Activated CD8-positive, alpha-beta T cell treated with anti-CD3 and anti-CD28 coated beads for 36 hours (primary cell): Measurements from ENCODE around the gene FLT4. TPM values are rescaled to one million over a fixed set of nuclear protein-coding genes. Genes with fewer than 3 reads are reported as not detected.

ENCODE experiments used
- ATAC-seq: fragments of 200-7000 bp; cut with Tn5 transposase; one replicate; pipeline ENCODE4 v1.10.0; 2021; ENCODE audit warnings: mild to moderate bottlenecking, moderate library complexity
- CTCF ChIA-PET: fragments of 350-600 bp; sonication (Branson Sonifier 250); formaldehyde crosslinking; loops from one replicate; lab custom pipeline; 2021; ENCODE audit warnings: antibody characterized with exemption; lab: Charles Lee
- POLR2A ChIA-PET: fragments of 350-600 bp; sonication (Branson Sonifier 250); formaldehyde crosslinking; loops from one replicate; lab custom pipeline; 2021; ENCODE audit warnings: antibody characterized with exemption; lab: Charles Lee
- DNase-seq: peaks from one replicate; pipeline ENCODE4 v3.0.0-alpha.2; 2020
- H3K27ac Mint-ChIP-seq: one replicate; pipeline ENCODE4 v1.8.0; 2021; ENCODE audit warnings: mild to moderate bottlenecking, mixed read lengths
- H3K27me3 Mint-ChIP-seq: one replicate; pipeline ENCODE4 v1.8.0; 2021; ENCODE audit warnings: mixed read lengths
- H3K36me3 Mint-ChIP-seq: one replicate; pipeline ENCODE4 v1.8.0; 2021; ENCODE audit warnings: low read depth, mixed read lengths
- H3K4me1 Mint-ChIP-seq: one replicate; pipeline ENCODE4 v1.8.0; 2021; ENCODE audit warnings: low read depth, mixed read lengths
- H3K4me3 Mint-ChIP-seq: one replicate; pipeline ENCODE4 v1.8.0; 2021; ENCODE audit warnings: mild to moderate bottlenecking, moderate library complexity, mixed read lengths
- H3K9me3 Mint-ChIP-seq: one replicate; pipeline ENCODE4 v1.8.0; 2021; ENCODE audit warnings: mixed read lengths
- intact Hi-C: fragments of 100-400 bp; cut with micrococcal nuclease; formaldehyde crosslinking; loops from one replicate; pipeline ENCODE4 v1.10.0; 2022
- total RNA-seq, 2 experiments: library from RNA; stranded (reverse); gene quantifications; one replicate each; pipeline ENCODE4 v1.2.3, GENCODE V29; 2021
- TF ChIP-seq, protein P1 (sequence below): fragments of 200-600 bp; IDR thresholded peaks from one replicate; pipeline ENCODE4 v1.8.0; 2022; ENCODE audit warnings: antibody characterized with exemption, mild to moderate bottlenecking

FLT4 gene
- total RNA-seq, 2 experiments from 2014 or later = 3.3 to 4.4 TPM

DNA sequence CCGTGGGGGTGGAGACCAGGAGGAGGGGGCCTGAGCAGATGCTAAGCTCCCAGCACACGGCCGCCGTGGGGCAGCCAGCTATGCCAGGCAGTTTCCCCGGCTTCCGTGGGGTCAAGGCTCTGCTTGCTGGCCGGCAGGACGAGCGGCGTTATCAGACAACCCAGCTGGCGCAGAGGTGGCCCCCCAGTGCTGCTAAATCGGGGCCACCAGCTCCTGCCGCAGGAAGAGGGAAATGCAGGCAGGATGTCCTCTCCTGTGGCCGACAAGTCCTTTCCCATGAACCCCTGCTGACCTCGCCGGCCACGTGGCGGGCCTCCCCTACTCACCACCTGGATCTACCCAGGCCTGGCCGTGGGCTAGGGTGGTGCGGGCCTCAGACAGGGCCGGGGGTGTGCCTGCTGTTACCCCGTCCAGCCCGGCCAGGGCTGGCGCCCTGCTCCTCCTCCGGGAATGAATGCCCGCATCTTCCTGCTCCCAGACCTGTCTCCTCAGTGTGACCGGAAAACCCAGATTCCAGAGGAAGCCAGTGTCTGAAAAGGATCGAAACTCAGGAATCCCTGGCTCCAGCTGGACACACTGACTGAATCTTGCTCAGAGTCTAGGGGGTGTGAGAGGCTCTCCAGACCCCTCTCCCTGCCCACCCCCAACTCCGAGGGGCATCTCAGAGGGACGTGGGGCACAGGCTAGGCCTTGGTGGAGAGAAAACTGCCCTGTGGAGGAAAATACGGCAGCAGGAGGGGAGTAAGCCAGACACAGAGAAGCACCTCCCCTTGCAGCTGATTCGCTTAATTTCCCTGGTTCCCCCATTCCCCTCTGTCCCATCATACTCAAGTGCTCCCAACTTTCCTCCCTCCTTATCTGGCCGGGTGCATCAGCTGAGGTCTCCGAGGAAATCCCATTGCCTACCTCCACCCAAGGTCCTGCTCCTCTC, 3.9 kb downstream of the FLT4 start:
- DNase-seq (no peak), ATAC-seq (no peak)
- H3K4me3 Mint-ChIP-seq = no peak overlapping the region
- CTCF ChIA-PET = no interaction called here
- intact Hi-C loops = no loop called here
- H3K36me3 Mint-ChIP-seq = no peaks in the 10 kb centered on the region
- TF ChIP-seq, protein P1, sequence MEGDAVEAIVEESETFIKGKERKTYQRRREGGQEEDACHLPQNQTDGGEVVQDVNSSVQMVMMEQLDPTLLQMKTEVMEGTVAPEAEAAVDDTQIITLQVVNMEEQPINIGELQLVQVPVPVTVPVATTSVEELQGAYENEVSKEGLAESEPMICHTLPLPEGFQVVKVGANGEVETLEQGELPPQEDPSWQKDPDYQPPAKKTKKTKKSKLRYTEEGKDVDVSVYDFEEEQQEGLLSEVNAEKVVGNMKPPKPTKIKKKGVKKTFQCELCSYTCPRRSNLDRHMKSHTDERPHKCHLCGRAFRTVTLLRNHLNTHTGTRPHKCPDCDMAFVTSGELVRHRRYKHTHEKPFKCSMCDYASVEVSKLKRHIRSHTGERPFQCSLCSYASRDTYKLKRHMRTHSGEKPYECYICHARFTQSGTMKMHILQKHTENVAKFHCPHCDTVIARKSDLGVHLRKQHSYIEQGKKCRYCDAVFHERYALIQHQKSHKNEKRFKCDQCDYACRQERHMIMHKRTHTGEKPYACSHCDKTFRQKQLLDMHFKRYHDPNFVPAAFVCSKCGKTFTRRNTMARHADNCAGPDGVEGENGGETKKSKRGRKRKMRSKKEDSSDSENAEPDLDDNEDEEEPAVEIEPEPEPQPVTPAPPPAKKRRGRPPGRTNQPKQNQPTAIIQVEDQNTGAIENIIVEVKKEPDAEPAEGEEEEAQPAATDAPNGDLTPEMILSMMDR = no peak
- H3K27ac Mint-ChIP-seq = no peak overlapping the region
- no peaks in the 10 kb centered on the region for H3K9me3 Mint-ChIP-seq
- peaks cover 13% of the 10 kb centered on the region for H3K27me3 Mint-ChIP-seq
- POLR2A ChIA-PET = interaction anchor here (0.6 kb wide), 1 partner anchor 165 kb away, joined by 4 read pairs; no protein-coding TSS in a partner anchor
- H3K4me1 Mint-ChIP-seq = peaks cover 11% of the 10 kb centered on the region

DNA sequence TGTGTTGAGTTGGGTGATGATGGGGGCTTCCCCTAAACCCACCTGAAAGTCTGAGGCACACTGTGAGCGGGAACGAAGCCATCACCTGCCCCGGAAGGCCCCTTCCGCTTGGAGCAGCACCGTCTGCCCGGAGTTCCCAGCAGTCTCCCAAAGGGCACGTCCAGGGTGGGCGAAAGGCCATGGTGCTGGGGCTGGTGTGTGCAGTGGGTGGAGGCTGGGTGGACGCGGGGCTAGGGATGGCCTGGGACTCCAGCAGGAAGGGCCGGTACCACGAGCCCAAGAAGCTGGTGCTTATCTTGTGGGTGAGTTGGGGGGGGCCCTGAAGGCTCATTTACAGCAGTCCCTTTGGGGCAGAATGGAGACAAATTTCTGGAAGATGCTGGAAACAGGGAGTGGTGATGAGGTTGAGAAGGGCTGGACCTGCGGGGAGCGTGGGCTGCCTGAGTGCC, 4.6 kb downstream of the FLT4 start:
- no peaks in the 10 kb centered on the region for H3K9me3 Mint-ChIP-seq
- ChIA-PET POLR2A (no interaction called here), CTCF (no interaction called here)
- peaks cover 11% of the 10 kb centered on the region for H3K27me3 Mint-ChIP-seq
- TF ChIP-seq, protein P1 = no peak
- peaks cover 6% of the 10 kb centered on the region for H3K4me1 Mint-ChIP-seq
- ATAC-seq = no peak
- H3K36me3 Mint-ChIP-seq = no peaks in the 10 kb centered on the region
- intact Hi-C loops = no loop called here
- no peak for DNase-seq
- no peak overlapping the region for H3K27ac Mint-ChIP-seq
- no peak overlapping the region for H3K4me3 Mint-ChIP-seq

DNA sequence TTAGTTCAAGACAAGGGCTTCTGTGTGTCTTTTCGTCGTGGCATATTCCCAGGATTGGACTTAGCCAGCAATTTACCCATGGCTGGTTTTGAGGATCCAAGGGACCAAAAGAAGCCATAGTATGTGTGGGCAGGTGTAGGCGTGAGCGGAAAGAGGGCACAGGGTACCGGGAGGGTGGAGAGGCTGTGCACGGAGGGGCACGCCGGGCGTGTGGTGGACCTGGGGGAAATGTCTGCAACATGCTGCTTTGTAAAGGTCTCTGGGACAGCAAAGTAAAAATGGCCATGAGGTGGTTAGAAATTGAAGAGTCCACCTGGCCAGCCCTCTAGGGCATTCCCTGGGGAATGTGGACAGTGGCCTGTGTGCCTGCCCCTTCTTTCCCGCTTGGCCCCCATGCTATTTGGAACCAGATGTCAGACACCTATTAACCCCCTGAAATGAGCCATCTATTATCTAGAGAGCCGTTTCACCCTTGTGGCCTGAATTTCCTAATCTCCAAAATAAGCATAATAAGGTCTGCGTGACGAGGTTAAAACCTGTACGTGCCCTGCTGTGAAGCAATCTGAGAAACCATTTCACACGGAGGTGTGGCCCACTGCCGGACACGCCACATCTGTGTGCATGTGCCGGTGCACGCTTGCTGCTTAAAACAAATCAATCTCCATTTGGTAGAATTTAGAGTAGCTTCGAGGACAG, 5.1 kb downstream of the FLT4 start:
- peaks cover 4% of the 10 kb centered on the region for H3K4me1 Mint-ChIP-seq
- TF ChIP-seq, protein P1 = no peak
- POLR2A ChIA-PET = no interaction called here
- DNase-seq = no peak
- H3K9me3 Mint-ChIP-seq = no peaks in the 10 kb centered on the region
- no peaks in the 10 kb centered on the region for H3K36me3 Mint-ChIP-seq
- CTCF ChIA-PET = no interaction called here
- intact Hi-C loops = no loop called here
- ATAC-seq = no peak
- peaks cover 9% of the 10 kb centered on the region for H3K27me3 Mint-ChIP-seq
- H3K4me3 Mint-ChIP-seq = no peak overlapping the region
- H3K27ac Mint-ChIP-seq = no peak overlapping the region

DNA sequence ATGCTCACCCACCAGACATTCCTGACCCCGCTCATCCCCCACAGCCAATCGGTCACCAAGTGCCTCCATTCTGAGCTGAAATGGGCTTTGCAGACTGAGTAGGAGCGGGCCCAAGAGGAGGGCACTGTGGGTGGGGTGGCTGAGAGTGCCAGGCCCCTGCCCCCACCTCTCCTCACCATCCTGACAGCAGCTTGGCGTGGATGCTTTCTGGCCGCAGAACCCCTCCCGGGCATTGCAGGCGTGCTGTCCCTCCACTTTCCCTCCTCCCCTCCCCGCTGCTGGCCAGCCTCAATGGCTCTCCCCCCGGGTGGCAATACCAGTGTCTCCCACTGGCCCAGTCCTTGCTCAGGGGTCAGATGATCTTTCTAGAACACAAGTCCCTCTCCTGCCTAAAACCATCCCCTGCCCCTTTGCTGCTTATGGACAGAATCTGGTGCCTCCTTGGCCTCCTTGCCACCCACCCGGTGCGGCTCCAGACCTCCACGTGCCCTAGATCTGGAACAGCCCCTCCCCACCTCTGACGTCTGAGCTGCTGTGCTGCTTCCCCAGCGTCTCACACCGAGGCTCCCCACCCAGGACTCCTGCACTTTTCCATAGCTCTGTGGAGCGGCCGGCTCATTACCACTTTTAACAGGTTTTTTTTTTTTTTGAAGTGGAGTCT, 6.1 kb downstream of the FLT4 start:
- no peak overlapping the region for H3K4me3 Mint-ChIP-seq
- no peak for DNase-seq
- H3K9me3 Mint-ChIP-seq = no peaks in the 10 kb centered on the region
- TF ChIP-seq, protein P1 = no peak
- intact Hi-C loops = no loop called here
- H3K36me3 Mint-ChIP-seq = no peaks in the 10 kb centered on the region
- no peak for ATAC-seq
- no peak overlapping the region for H3K27ac Mint-ChIP-seq
- peaks cover 1% of the 10 kb centered on the region for H3K4me1 Mint-ChIP-seq
- H3K27me3 Mint-ChIP-seq = peaks cover 6% of the 10 kb centered on the region
- POLR2A ChIA-PET = no interaction called here
- CTCF ChIA-PET = no interaction called here
